Measurements from ENCODE around the gene MAFG.
A peak's percentile ranks its signal among the peaks of the same experiment; 100 is the strongest.

The MAFG gene

DNA sequence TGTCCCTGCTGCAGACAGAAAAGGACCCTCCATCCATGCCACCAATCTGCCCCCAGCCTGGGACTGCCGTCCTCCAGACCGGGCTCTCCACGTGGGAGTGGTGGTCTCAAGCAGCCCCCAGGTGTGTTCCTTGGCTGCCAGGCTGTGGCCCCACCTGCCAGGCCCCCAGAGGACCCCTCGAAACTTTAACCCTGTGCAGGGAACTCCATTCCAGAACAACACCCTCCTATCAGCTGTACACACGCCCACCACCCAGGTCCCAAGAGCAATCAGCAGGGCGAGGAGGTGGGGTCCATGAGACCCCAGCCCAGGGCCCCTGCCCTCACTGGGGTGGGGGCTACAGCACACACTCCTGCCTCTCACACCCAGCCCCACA, 8.2 kb upstream of the MAFG start:
- DNase-seq: no peak

GRCh38 chr17:81934850-81935708, 7.5 kb upstream of the MAFG start:
- DNase-seq: peak; percentile 19

GRCh38 chr17:81934098-81934757, 6.7 kb upstream of the MAFG start:
- DNase-seq: no peak

DNA sequence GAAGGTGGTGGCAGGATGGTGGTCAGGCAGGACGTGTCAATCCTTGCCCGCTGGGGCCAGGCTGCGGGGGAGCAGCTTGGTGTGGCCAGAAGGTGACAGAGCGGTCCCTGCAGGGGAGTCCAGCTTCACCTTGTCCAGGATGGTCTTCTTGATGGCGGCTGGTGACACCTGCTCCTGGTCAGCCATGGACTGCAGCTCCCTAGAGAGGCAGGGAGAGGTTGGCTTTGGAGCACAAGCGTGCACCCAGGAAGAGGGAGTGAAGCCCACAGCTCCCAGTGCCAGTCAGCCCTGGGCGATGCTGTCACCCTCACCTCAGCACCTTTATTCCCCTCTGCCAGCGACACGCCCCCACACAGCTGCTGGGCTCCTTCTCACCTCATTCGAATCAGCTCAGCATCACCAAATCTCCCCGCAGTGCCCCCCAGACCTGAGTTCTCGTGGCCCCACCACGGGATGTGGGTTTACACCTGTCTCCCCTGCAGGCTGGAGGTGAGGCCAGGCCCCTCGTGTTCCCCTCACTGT, 5.7 kb upstream of the MAFG start:
- no peak for DNase-seq

- DNase-seq: no peak
Measured at GRCh38 chr17:81932333-81932983, 4.9 kb upstream of the MAFG start.

GRCh38 chr17:81931557-81932332, 4.2 kb upstream of the MAFG start:
- DNase-seq: no peak

DNA sequence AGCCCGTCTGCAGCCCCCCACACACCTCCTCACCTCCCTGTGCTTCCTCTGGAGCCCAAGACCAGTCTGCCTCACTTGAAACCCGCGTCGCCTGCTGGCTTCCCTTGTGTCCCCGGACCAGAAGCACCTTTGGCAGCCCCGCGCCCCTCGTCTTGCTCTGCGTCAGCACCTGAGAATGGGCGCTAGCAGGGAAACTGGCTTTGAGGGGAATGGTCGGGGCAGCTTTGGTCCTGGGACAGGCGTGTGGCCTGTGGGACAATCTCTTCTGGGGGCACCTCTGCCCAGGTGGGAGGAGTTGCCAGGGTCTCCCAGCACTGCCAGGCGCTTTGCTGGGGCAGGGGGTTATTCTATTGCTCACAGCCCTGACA, 3.6 kb upstream of the MAFG start:
- no peak for DNase-seq

DNA sequence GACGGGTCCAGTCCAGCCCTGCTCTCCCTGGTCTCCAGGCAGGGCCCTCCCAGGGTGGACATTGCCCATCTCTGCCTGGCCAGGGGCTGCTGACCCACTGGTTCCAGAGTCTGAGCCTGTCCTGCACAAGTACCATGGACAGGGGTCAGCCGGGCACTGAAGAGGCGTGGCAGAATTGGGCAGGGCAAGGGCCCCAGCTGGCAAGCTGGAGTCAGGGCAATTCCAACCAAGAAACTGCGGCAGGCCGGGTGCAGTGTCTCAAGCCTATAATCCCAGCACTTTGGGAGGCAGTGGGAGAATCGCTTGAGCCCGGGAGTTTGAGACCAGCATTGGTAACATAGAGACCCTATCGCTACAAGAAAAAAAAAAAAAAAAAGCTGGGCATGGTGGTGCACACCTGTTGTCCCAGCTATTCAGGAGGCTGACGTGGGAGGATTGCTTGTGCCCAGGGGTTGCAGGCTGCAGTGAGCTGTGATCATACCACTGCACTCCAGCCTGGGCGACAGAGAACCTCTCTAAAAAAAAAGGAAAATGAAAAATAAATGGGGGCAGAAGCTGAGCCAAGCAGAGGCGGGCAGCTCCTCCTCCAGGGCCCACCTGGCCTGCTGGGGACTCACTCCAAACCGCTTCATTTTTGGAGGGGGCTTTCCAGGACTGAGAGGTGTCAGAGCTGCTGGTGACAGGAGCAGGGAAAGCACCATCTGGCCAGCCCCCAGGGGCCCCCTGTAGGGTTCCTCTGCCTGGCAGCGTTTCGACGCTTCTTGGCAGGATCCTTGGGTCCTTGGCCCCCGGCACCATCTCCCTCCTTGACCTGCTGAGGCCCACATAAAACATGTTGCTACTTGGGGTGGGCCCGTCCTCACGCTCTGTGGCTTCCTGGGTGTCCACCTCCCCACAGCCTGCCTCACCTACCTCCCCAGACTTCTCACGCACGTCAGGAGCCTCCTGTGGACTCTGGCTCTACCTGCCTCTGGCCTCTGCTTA, 2.9 kb upstream of the MAFG start:
- no peak for DNase-seq

- DNase-seq: no peak
Measured at GRCh38 chr17:81929253-81930141, 2.0 kb upstream of the MAFG start.

DNA sequence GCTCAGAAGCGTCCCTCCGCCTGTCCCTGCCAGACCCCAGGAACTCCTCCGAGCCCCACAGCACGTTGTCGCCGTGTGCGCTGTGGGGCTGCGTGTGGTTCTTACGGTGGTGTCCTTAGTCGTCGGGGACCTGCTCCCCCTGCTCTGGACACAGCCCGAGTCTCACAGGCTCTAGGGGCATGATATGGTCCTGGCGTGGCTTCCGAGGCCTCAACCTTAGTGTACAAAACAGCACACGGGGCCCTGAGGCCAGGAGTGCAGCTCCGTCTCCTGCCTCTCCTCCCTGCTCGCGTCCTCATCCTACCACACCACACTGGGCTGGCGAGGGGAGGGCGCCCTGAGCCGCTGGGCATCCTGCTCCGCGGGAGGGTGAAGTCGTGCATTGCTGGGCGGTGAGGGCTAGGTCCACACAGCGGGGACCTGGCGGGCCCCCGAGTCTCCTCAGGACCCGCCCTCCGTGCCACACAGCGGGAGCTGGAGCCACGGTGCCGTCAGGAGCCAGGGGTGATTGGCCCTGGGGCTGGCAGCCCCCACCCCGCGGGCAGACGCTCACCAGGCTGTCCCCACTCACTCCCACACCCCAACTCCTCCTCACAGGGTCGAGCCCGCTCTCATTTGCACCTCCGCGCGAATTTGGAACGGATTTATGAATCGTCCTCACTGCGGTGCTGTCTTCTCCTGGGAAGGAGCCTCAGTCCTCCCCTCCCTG, 1.2 kb upstream of the MAFG start:
- no peak for DNase-seq

- peak; percentile 39 for DNase-seq
Measured at GRCh38 chr17:81927152-81927652, 333 bp downstream of the MAFG start.

DNA sequence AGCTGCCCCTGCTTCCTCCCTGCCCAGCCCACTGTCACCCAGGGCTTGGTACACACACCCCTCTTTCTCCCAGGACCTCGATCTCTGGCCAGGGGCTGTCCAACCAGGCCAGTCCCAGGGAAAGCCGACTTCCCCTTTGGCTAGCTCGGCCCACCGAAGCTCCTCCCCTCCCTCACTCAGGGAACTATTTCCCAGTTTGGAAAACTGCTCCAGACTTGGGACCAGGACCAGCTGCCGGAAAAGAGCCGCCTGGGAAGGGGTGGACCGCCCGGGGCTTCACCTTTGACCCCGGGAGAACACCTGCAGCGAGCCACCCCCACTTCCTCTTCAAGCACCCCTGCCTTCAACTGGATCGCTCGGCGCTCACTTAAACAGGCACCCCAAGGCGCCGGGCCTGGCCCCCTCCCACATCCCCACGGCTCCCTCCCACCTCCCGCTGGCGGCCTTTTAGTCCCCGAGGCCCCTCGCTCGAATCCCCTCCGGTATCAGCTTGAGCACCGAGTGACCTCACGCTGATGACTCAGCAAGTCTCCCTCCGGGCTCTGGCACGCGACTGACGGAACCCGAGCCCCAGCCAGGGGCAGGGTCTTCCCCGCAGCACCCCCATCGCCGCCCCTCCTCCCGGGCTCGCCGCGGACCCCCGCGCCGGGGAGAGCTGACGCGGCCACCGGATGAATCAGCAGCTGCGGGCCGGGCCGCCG, 934 bp downstream of the MAFG start:
- DNase-seq: peak; percentile 69

- DNase-seq: no peak
Measured at GRCh38 chr17:81925860-81926450, 1.6 kb downstream of the MAFG start.

GRCh38 chr17:81924557-81925532, 2.7 kb downstream of the MAFG start:
- DNase-seq: no peak

DNA sequence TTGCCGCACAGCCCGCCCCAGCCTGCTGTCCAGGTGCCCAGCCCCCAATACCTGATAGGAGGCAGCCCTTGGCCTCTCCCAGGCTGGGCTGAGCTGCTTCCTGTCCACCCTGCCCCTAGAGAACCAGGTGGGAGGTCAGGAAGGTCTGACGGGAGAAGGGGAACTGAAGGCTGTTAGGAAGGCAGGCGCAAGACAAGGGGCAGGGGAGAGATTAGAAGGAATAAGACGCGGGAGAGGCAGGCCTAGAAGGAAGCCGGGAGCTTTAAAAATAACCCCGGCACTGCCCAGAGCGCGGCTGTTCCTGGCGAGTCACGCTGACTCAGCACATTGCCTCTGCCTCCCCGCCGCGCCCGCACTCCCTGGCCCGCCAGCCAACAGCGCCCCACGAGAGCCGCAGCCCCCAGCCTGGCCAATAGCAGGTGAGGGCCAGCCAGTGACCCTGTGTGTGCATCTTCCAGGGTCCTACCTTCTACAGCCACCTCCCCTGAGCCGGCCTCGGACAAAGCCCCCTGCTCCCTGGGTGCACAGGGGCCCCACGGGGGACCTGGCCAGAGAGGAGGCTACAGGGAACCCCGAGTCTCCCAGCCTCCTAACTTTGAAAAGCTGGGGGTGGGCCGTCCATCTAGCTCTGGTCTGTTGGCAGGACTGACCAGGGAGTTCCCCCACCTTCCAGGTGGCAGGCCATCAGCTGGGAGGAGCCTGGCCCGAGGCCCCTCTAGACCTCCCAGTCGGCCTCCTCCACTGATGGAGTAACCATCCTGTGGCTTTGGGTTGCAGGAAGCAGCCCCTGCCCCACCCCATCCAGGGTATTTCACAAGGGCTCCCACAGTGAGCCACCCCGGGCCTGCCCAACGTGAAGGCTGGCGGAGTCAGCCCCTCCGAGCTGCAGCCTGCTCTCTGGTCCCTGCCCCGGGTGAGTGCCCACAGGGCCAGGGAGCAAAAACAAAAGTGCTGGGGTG, 4.0 kb downstream of the MAFG start:
- DNase-seq: no peak
